ENCODE results near the gene ADGRD2. TPM values are rescaled to one million over a fixed set of nuclear protein-coding genes. Genes with fewer than 3 reads are reported as not detected.

The ADGRD2 gene
- total and polyA plus RNA-seq, 2 of the 13 experiments (the other 11 are each of a cell fraction or from before 2014, with no cell fraction given) = not detected

DNA sequence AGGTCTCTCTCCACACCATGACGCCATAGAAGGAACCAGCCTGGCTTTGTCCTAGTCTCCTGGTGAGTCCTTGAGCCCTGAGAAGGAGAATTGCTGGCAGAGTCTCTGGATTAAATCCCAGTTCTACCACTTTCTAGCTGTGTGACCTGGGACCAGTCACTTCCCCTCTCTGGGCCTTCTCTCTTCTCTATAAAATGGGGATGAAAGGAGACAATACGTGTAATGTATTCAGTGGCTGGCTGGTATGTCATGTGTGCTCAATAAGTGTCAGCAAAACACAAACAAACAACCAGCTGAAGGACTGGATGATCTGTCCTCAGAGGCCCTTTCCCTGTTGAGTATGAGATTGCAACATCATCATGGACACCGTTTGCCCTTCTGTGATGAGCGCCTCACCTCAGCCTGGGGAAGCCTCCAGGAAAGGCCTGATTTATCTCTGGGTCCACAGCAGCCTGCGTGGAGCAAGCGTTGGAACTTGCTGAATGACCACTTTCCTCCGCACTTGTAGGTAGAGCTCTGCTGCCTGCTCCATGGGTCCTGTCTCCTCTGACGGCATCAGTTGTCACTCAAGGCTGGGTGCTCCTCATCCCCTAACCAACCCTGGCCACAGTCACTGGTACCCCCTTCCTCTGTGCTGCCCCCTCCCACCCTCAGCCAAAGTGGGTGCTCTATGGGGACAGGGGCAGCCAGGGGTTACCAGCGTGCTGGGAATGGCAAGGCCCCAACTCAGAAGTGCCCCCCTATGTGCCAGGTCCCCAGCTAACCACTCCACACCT lies 60.6 kb downstream of the ADGRD2 start (continued):
- TF ChIP-seq ZNF737 (CRISPR knock-in tag; IDR thresholded peaks at IDR 0.05; ENCODE audit: borderline replicate concordance) = no peak; the same call in 1 of the 2 replicates
- TF ChIP-seq GPBP1L1 (CRISPR knock-in tag; IDR thresholded peaks at IDR 0.05) = no peak
- TF ChIP-seq ZNF18 (CRISPR knock-in tag; IDR thresholded peaks at IDR 0.05; ENCODE audit: insufficient replicate concordance) = no peak
- TF ChIP-seq PREB (CRISPR knock-in tag; IDR thresholded peaks at IDR 0.05) = no peak
- TF ChIP-seq ZBTB44 (CRISPR knock-in tag; IDR thresholded peaks at IDR 0.05) = no peak
- TF ChIP-seq ZBTB26 (CRISPR knock-in tag; IDR thresholded peaks at IDR 0.05; ENCODE audit: borderline replicate concordance) = no peak
- TF ChIP-seq CREB1 (IDR thresholded peaks at IDR 0.05) = peak; percentile 59; the same call in 1 of the 2 replicates
- peak; percentile 56; the same call in 1 of the 2 replicates for TF ChIP-seq CREB1 (CRISPR knock-in tag; IDR thresholded peaks at IDR 0.05)
- TF ChIP-seq, protein P1, sequence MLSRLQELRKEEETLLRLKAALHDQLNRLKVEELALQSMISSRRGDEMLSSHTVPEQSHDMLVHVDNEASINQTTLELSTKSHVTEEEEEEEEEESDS (CRISPR knock-in tag; IDR thresholded peaks at IDR 0.05; ENCODE audit: borderline replicate concordance) = no peak
- TF ChIP-seq ZFY (CRISPR knock-in tag; IDR thresholded peaks at IDR 0.05) = peak; percentile 43; the same call in 1 of the 2 replicates
- no peak; the same call in 1 of the 2 replicates for TF ChIP-seq ZNF567 (CRISPR knock-in tag; IDR thresholded peaks at IDR 0.05; ENCODE audit: borderline replicate concordance)
- no peak for TF ChIP-seq ZNF83 (CRISPR knock-in tag; IDR thresholded peaks at IDR 0.05; ENCODE audit: borderline replicate concordance)
- TF ChIP-seq ZNF629 (CRISPR knock-in tag; conservative IDR thresholded peaks at IDR 0.05) = peak; percentile 89
- no peak for TF ChIP-seq CEBPZ (IDR thresholded peaks at IDR 0.05; ENCODE audit: low read length)
- no peak for TF ChIP-seq ZNF557 (CRISPR knock-in tag; IDR thresholded peaks at IDR 0.05)
- TF ChIP-seq, protein P2, sequence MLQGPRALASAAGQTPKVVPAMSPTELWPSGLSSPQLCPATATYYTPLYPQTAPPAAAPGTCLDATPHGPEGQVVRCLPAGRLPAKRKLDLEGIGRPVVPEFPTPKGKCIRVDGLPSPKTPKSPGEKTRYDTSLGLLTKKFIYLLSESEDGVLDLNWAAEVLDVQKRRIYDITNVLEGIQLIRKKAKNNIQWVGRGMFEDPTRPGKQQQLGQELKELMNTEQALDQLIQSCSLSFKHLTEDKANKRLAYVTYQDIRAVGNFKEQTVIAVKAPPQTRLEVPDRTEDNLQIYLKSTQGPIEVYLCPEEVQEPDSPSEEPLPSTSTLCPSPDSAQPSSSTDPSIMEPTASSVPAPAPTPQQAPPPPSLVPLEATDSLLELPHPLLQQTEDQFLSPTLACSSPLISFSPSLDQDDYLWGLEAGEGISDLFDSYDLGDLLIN (CRISPR knock-in tag; IDR thresholded peaks at IDR 0.05; ENCODE audit: borderline replicate concordance) = no peak

All from HepG2 (cell line).